Endothelial cell of umbilical vein (primary cell): ENCODE measurements around the gene CLDN6. TPM values are rescaled to one million over a fixed set of nuclear protein-coding genes. Genes with fewer than 3 reads are reported as not detected.

ENCODE experiments used
- BruUV-seq: library from RNA; stranded (reverse); fragments of 400-500 nt; replicated peaks from 2 replicates; lab custom pipeline; 2021; lab: Mats Ljungman, UMichigan
- CTCF ChIA-PET: fragments of 300-600, 350-600 bp; sonication (Branson Sonifier 250); formaldehyde crosslinking; loops from one replicate; lab custom pipeline; 2021; ENCODE audit warnings: antibody characterized with exemption, inconsistent platforms; lab: Charles Lee
- POLR2A ChIA-PET: fragments of 300-600, 350-600 bp; sonication (Branson Sonifier 250); formaldehyde crosslinking; loops from one replicate; lab custom pipeline; 2021; ENCODE audit warnings: antibody characterized with exemption, inconsistent platforms; lab: Charles Lee
- DNase-seq: peaks from one replicate; pipeline ENCODE4 v3.0.0-alpha.2; 2011; ENCODE audit warnings: low read depth, low spot score
- FAIRE-seq: peaks from 2 replicates; lab custom pipeline; 2011; peaks lifted over from hg19 to GRCh38; lab: Jason Lieb, UNC
- H2AFZ ChIP-seq: 2 replicates; pipeline ENCODE4 v1.6.0; 2012; ENCODE audit warnings: low read depth, low read length, control low read depth, inconsistent platforms
- H3K27ac ChIP-seq: 2 replicates; pipeline ENCODE4 v1.5.1; 2011; ENCODE audit warnings: low read depth, mild to moderate bottlenecking, control low read depth, low read length, moderate library complexity; ENCODE audit not compliant: insufficient read depth
- H3K27me3 ChIP-seq, 2 experiments: 2 replicates each; pipeline versions ENCODE4 v1.6.0 to v1.6.1; 2011; ENCODE audit warnings: low read length in 2 of 2, mixed read lengths in 1 of 2; ENCODE audit not compliant: control insufficient read depth in 2 of 2, insufficient read depth in 2 of 2
- H3K36me3 ChIP-seq, 2 experiments: 2 replicates in 1 of 2; 3 replicates in 1 of 2; pipeline ENCODE4 v1.5.1; 2011; ENCODE audit warnings: low read length in 2 of 2, mild to moderate bottlenecking in 1 of 2, moderate library complexity in 1 of 2; ENCODE audit not compliant: control insufficient read depth in 2 of 2, insufficient read depth in 2 of 2; ENCODE audit errors: extremely low read depth in 1 of 2
- H3K4me1 ChIP-seq: 3 replicates; pipeline ENCODE4 v1.5.1; 2011; ENCODE audit warnings: mild to moderate bottlenecking, low read length; ENCODE audit not compliant: control insufficient read depth, insufficient read depth; ENCODE audit errors: extremely low read depth
- H3K4me2 ChIP-seq: 2 replicates; pipeline ENCODE4 v1.6.1; 2011; ENCODE audit warnings: low read length, control low read depth, mixed read lengths; ENCODE audit not compliant: insufficient read depth
- H3K4me3 ChIP-seq, 3 experiments: fragments of 200-600 bp in 1 of 3; sonication (generic), shearing (Covaris generic) in 1 of 3; replicated peaks in 1 of 3; 2 replicates each; pipeline ENCODE4 v1.5.1; 2011 to 2016; ENCODE audit warnings: control low read depth in 3 of 3, low read length in 3 of 3, mild to moderate bottlenecking in 2 of 3, inconsistent platforms in 1 of 3, low read depth in 1 of 3, moderate library complexity in 1 of 3; ENCODE audit not compliant: insufficient read depth in 1 of 3
- H3K79me2 ChIP-seq: 2 replicates; pipeline ENCODE4 v1.6.0; 2012; ENCODE audit warnings: low read length, inconsistent platforms; ENCODE audit not compliant: control insufficient read depth, insufficient read depth
- H3K9ac ChIP-seq: replicated peaks from 2 replicates; pipeline ENCODE3; 2011; ENCODE audit warnings: low read length, control low read depth; ENCODE audit not compliant: insufficient read depth; ENCODE audit errors: extremely low read depth
- H3K9me1 ChIP-seq: replicated peaks from 3 replicates; pipeline ENCODE4 v1.6.0; 2011; ENCODE audit warnings: mild to moderate bottlenecking, low read length; ENCODE audit not compliant: control insufficient read depth, insufficient read depth; ENCODE audit errors: extremely low read depth
- H3K9me3 ChIP-seq: replicated peaks from 2 replicates; pipeline ENCODE4 v1.5.1; 2012; ENCODE audit warnings: low read length, inconsistent platforms; ENCODE audit not compliant: control insufficient read depth, insufficient read depth
- H4K20me1 ChIP-seq: replicated peaks from 2 replicates; pipeline ENCODE3; 2011; ENCODE audit warnings: mild to moderate bottlenecking, low read length; ENCODE audit not compliant: control insufficient read depth, insufficient read depth; ENCODE audit errors: extremely low read depth
- EZH2 ChIP-seq: IDR thresholded peaks from 2 replicates; pipeline ENCODE4 v1.6.1; 2012; ENCODE audit warnings: borderline replicate concordance, low read depth, mild to moderate bottlenecking, moderate library complexity, low read length, inconsistent platforms; ENCODE audit not compliant: severe bottlenecking
- FOS ChIP-seq: IDR thresholded peaks from 2 replicates; pipeline ENCODE4 v1.6.1; 2011; ENCODE audit warnings: mild to moderate bottlenecking, low read length, moderate library complexity, borderline replicate concordance; ENCODE audit not compliant: insufficient read depth
- GATA2 ChIP-seq: IDR thresholded peaks from 2 replicates; pipeline ENCODE4 v1.7.0; 2011; ENCODE audit warnings: low read depth, mild to moderate bottlenecking, moderate library complexity, mixed read lengths, low read length; ENCODE audit not compliant: insufficient read length, insufficient read depth
- JUN ChIP-seq: IDR thresholded peaks from 2 replicates; pipeline ENCODE4 v1.6.1; 2011; ENCODE audit warnings: borderline replicate concordance, low read depth; ENCODE audit not compliant: insufficient read length, insufficient read depth
- MYC ChIP-seq: IDR thresholded peaks from one replicate; pipeline ENCODE4 v1.6.1; 2011; ENCODE audit warnings: mild to moderate bottlenecking, low read depth, low read length
- POLR2A ChIP-seq: IDR thresholded peaks from 2 replicates; pipeline ENCODE4 v1.6.1; 2012; ENCODE audit warnings: low read depth, mild to moderate bottlenecking, control low read depth, low read length
- POLR2AphosphoS5 ChIP-seq: IDR thresholded peaks from 2 replicates; pipeline ENCODE4 v1.6.1; 2012; ENCODE audit warnings: low read depth, mild to moderate bottlenecking, control low read depth, low read length, moderate library complexity; ENCODE audit not compliant: insufficient read depth
- dilution Hi-C: fragments of 300-500 bp; cut with MboI; formaldehyde crosslinking; loops from one replicate; pipeline ENCODE4 v1.15.0; 2019; ENCODE audit warnings: low sequenced_read_pairs; ENCODE audit not compliant: extremely low pct_ligation_motif_present
- intact Hi-C: fragments of 100-400 bp; cut with micrococcal nuclease; formaldehyde crosslinking; loops from one replicate; pipeline ENCODE4 v1.10.0; 2022
- polyA plus RNA-seq, 4 experiments: library from polyadenylated mRNA; depleted of rRNA in 3 of 4; stranded (reverse) in 3 of 4; unstranded in 1 of 4; fragments of >200 nt; gene quantifications; 2 replicates each; pipeline versions ENCODE4 v1.2.1 to v1.2.3, GENCODE V29; 2011 to 2012; ENCODE audit warnings: missing spikeins in 1 of 4
- total RNA-seq: library from RNA; stranded (reverse); gene quantifications from 2 replicates; pipeline ENCODE4 v1.2.3, GENCODE V29; 2021
- TF ChIP-seq, protein P1 (sequence below): IDR thresholded peaks from 2 replicates; pipeline ENCODE4 v1.6.1; 2011; ENCODE audit not compliant: insufficient read depth, insufficient read length
- TF ChIP-seq, protein P2 (sequence below), 2 donors: IDR thresholded peaks; 1 replicate in 1 of 2; 2 replicates in 1 of 2; pipeline ENCODE4 v1.5.1; 2011; ENCODE audit warnings: low read length in 2 of 2, mild to moderate bottlenecking in 2 of 2, moderate library complexity in 2 of 2, control low read depth in 1 of 2, inconsistent platforms in 1 of 2, low read depth in 1 of 2; ENCODE audit not compliant: insufficient read depth in 1 of 2; ENCODE audit errors: extremely low read depth in 1 of 2

The CLDN6 gene
- total and polyA plus RNA-seq, 2 donors (not counting 3 experiments of a cell fraction or from before 2014, with no cell fraction given) = 0.28 TPM; not detected in 1

DNA sequence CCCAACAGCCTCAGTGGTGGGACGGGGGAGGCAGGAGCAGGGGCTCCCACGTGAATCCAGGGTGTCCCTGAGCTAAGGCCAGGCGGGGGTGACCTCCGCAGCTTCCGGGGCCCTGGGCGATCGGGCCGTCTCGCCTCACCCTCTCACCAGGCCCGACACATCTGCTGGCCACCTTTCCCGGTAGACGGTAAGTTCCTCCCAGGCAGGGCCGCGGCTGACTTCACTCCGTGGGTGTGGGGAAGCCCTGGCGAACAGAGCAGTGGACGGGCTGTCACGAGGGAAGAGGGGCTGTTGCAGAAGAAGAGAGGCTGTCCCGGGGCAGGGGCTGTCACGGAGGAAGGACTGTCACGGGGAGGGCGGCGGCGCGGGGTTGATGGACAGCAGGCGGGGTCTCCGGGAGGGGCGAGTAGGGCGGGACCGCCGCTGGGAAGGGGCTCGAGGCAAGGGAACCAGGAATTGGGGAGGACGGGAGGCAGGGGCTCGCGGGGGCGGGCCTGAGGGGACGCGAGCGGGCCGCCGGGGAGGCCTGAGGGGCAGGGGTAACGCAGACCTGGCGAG is 38.2 kb downstream of the CLDN6 start:
- Histone ChIP-seq H4K20me1 (no peaks in the 10 kb centered on the region), H3K36me3 (peaks cover 0 to 2% of the 10 kb centered on the region in 2 experiments), H3K27ac (no peak overlapping the region), H3K9ac (peak overlapping the region; percentile 79), H3K4me1 (peaks cover 10% of the 10 kb centered on the region), H3K9me1 (no peaks in the 10 kb centered on the region), H2AFZ (peak overlapping the region; percentile 86), H3K4me2 (peak overlapping the region; percentile 68), H3K4me3 (peak overlapping the region; percentile 53 to 74 (median 55)), H3K79me2 (peaks cover 5% of the 10 kb centered on the region), H3K9me3 (no peaks in the 10 kb centered on the region), H3K27me3 (no peaks in the 10 kb centered on the region)
- FAIRE-seq (no peak), DNase-seq (no peak)
- TF ChIP-seq FOS = no peak
- no peak for TF ChIP-seq EZH2
- no peak for TF ChIP-seq GATA2
- TF ChIP-seq, protein P1, sequence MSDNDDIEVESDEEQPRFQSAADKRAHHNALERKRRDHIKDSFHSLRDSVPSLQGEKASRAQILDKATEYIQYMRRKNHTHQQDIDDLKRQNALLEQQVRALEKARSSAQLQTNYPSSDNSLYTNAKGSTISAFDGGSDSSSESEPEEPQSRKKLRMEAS = no peak
- TF ChIP-seq POLR2AphosphoS5 = no peak
- TF ChIP-seq, protein P2, sequence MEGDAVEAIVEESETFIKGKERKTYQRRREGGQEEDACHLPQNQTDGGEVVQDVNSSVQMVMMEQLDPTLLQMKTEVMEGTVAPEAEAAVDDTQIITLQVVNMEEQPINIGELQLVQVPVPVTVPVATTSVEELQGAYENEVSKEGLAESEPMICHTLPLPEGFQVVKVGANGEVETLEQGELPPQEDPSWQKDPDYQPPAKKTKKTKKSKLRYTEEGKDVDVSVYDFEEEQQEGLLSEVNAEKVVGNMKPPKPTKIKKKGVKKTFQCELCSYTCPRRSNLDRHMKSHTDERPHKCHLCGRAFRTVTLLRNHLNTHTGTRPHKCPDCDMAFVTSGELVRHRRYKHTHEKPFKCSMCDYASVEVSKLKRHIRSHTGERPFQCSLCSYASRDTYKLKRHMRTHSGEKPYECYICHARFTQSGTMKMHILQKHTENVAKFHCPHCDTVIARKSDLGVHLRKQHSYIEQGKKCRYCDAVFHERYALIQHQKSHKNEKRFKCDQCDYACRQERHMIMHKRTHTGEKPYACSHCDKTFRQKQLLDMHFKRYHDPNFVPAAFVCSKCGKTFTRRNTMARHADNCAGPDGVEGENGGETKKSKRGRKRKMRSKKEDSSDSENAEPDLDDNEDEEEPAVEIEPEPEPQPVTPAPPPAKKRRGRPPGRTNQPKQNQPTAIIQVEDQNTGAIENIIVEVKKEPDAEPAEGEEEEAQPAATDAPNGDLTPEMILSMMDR (IDR thresholded peaks at IDR 0.05; ENCODE audit: extremely low read depth in 1 of 2, insufficient read depth in 1 of 2, low read depth in 1 of 2, low read length in 2 of 2) = no peak
- TF ChIP-seq MYC = no peak
- no peak for TF ChIP-seq POLR2A
- no peak for TF ChIP-seq JUN
- CTCF ChIA-PET = interaction anchor here (1.6 to 2.8 kb wide), 2 partner anchors 52 kb away, joined by 4 to 8 read pairs; no protein-coding TSS in a partner anchor
- intact Hi-C loops = loop anchor here (1.0 kb wide), 1 partner anchor 10 kb away; the partner anchor contains the start of gene PAQR4
- POLR2A ChIA-PET = interaction anchor here (1.5 kb wide), 1 partner anchor 8 kb away, joined by 3 read pairs; no protein-coding TSS in a partner anchor
- dilution Hi-C loops = no loop called here
- TSS peak; percentile 48 for BruUV-seq
